Karpas-422 (cell line): ENCODE data around the gene OSBP2. TPM values are rescaled to one million over a fixed set of nuclear protein-coding genes. Genes with fewer than 3 reads are reported as not detected.

Source experiments
- DNase-seq: peaks from one replicate; pipeline ENCODE4 v3.0.0-alpha.2; 2015
- H2AFZ ChIP-seq: fragments of 200-600 bp; sonication (generic); 2 replicates; pipeline ENCODE4 v1.6.1; 2014; ENCODE audit warnings: antibody characterized with exemption, low read length, mixed read lengths
- H3K27ac ChIP-seq: fragments of 200-600 bp; sonication (generic); 2 replicates; pipeline ENCODE4 v1.5.1; 2014; ENCODE audit warnings: mild to moderate bottlenecking, low read length, moderate library complexity
- H3K27me3 ChIP-seq: fragments of 200-600 bp; sonication (generic); 2 replicates; pipeline ENCODE4 v1.6.1; 2014; ENCODE audit warnings: low read length, mixed read lengths
- H3K36me3 ChIP-seq: fragments of 200-600 bp; sonication (generic); 2 replicates; pipeline ENCODE4 v1.6.1; 2014; ENCODE audit warnings: low read length, mixed read lengths; ENCODE audit not compliant: insufficient read depth
- H3K4me1 ChIP-seq: fragments of 200-600 bp; sonication (generic); 2 replicates; pipeline ENCODE4 v1.6.1; 2014; ENCODE audit warnings: mild to moderate bottlenecking, low read length, mixed read lengths
- H3K4me2 ChIP-seq: fragments of 200-600 bp; sonication (generic); 2 replicates; pipeline ENCODE4 v1.6.1; 2014; ENCODE audit warnings: low read length, low read depth, mild to moderate bottlenecking; ENCODE audit not compliant: poor library complexity, severe bottlenecking
- H3K4me3 ChIP-seq: fragments of 200-600 bp; sonication (generic); 2 replicates; pipeline ENCODE4 v1.5.1; 2014; ENCODE audit warnings: mild to moderate bottlenecking, antibody characterized with exemption, low read length, mixed read lengths
- H3K79me2 ChIP-seq: fragments of 200-600 bp; sonication (generic); 2 replicates; pipeline ENCODE4 v1.6.1; 2014; ENCODE audit warnings: mild to moderate bottlenecking, low read length, mixed read lengths
- H3K9ac ChIP-seq: fragments of 200-600 bp; sonication (generic); 2 replicates; pipeline ENCODE4 v1.6.0; 2014; ENCODE audit warnings: low read length
- H3K9me2 ChIP-seq: fragments of 200-600 bp; sonication (generic), shearing (Covaris generic); replicated peaks from 2 replicates; pipeline ENCODE4 v1.6.0; 2014; ENCODE audit warnings: mild to moderate bottlenecking, low read length, moderate library complexity; ENCODE audit not compliant: insufficient read depth
- H3K9me3 ChIP-seq: fragments of 300-700, 200-600 bp; sonication (generic); 2 replicates; pipeline ENCODE4 v1.6.1; 2014; ENCODE audit warnings: low read length, mixed read lengths
- H4K20me1 ChIP-seq: fragments of 200-600 bp; sonication (generic); 2 replicates; pipeline ENCODE4 v1.6.1; 2014; ENCODE audit warnings: mild to moderate bottlenecking, antibody characterized with exemption, low read length, low read depth; ENCODE audit not compliant: insufficient read depth
- total RNA-seq: library from RNA; depleted of rRNA; stranded (reverse); fragments of >200 nt; shearing (Covaris generic); gene quantifications from 2 replicates; pipeline ENCODE4 v1.2.3, GENCODE V29; 2014; ENCODE audit warnings: low replicate concordance

The OSBP2 gene
- total RNA-seq, 1 experiment from 2014 or later: 0.07 TPM

- no peak overlapping the region for H3K4me2 ChIP-seq
- no peaks in the 10 kb centered on the region for H3K9me2 ChIP-seq
- no peak overlapping the region for H3K27ac ChIP-seq
- no peaks in the 10 kb centered on the region for H3K4me1 ChIP-seq
- no peaks in the 10 kb centered on the region for H4K20me1 ChIP-seq
- no peaks in the 10 kb centered on the region for H3K27me3 ChIP-seq
- DNase-seq: no peak
- no peaks in the 10 kb centered on the region for H3K9me3 ChIP-seq
- H3K4me3 ChIP-seq: no peak overlapping the region
- no peaks in the 10 kb centered on the region for H3K79me2 ChIP-seq
- H3K9ac ChIP-seq: no peak overlapping the region
- no peaks in the 10 kb centered on the region for H3K36me3 ChIP-seq
- no peak overlapping the region for H2AFZ ChIP-seq
Observed at GRCh38 chr22:30826670-30827355, 132.1 kb downstream of the OSBP2 start.

- Histone ChIP-seq H3K27me3 (no peaks in the 10 kb centered on the region), H3K36me3 (no peaks in the 10 kb centered on the region), H3K9ac (no peak overlapping the region), H3K27ac (no peak overlapping the region), H3K4me2 (no peak overlapping the region), H3K9me2 (no peaks in the 10 kb centered on the region), H3K4me1 (no peaks in the 10 kb centered on the region), H3K4me3 (no peak overlapping the region), H3K79me2 (no peaks in the 10 kb centered on the region), H2AFZ (no peak overlapping the region), H4K20me1 (no peaks in the 10 kb centered on the region), H3K9me3 (no peaks in the 10 kb centered on the region)
- no peak for DNase-seq
Observed at GRCh38 chr22:30827646-30828045, 133.0 kb downstream of the OSBP2 start.

GRCh38 chr22:30828187-30829155 lies 133.8 kb downstream of the OSBP2 start:
- Histone ChIP-seq H4K20me1 (no peaks in the 10 kb centered on the region), H3K79me2 (no peaks in the 10 kb centered on the region), H3K9ac (no peak overlapping the region), H3K4me2 (no peak overlapping the region), H3K4me1 (no peaks in the 10 kb centered on the region), H3K27me3 (no peaks in the 10 kb centered on the region), H3K27ac (no peak overlapping the region), H3K9me3 (no peaks in the 10 kb centered on the region), H3K36me3 (no peaks in the 10 kb centered on the region), H3K9me2 (no peaks in the 10 kb centered on the region), H2AFZ (no peak overlapping the region), H3K4me3 (no peak overlapping the region)
- no peak for DNase-seq

- Histone ChIP-seq H3K9me3 (no peaks in the 10 kb centered on the region), H3K9me2 (no peaks in the 10 kb centered on the region), H2AFZ (no peak overlapping the region), H3K79me2 (no peaks in the 10 kb centered on the region), H3K9ac (no peak overlapping the region), H3K36me3 (no peaks in the 10 kb centered on the region), H3K27me3 (no peaks in the 10 kb centered on the region), H3K4me3 (no peak overlapping the region), H3K27ac (no peak overlapping the region), H3K4me2 (no peak overlapping the region), H3K4me1 (no peaks in the 10 kb centered on the region), H4K20me1 (no peaks in the 10 kb centered on the region)
- no peak for DNase-seq
Observed at GRCh38 chr22:30829901-30830550, 135.4 kb downstream of the OSBP2 start.

GRCh38 chr22:30830907-30831306 lies 136.2 kb downstream of the OSBP2 start:
- Histone ChIP-seq H3K27me3 (no peaks in the 10 kb centered on the region), H3K4me1 (no peaks in the 10 kb centered on the region), H3K9me3 (no peaks in the 10 kb centered on the region), H3K36me3 (no peaks in the 10 kb centered on the region), H3K79me2 (no peaks in the 10 kb centered on the region), H2AFZ (no peak overlapping the region), H3K27ac (no peak overlapping the region), H3K9me2 (no peaks in the 10 kb centered on the region), H3K4me3 (no peak overlapping the region), H3K4me2 (no peak overlapping the region), H3K9ac (no peak overlapping the region), H4K20me1 (no peaks in the 10 kb centered on the region)
- DNase-seq: no peak

- H3K9me2 ChIP-seq: no peaks in the 10 kb centered on the region
- H3K79me2 ChIP-seq: no peaks in the 10 kb centered on the region
- no peaks in the 10 kb centered on the region for H3K36me3 ChIP-seq
- no peaks in the 10 kb centered on the region for H3K9me3 ChIP-seq
- H3K4me1 ChIP-seq: no peaks in the 10 kb centered on the region
- no peak overlapping the region for H3K4me2 ChIP-seq
- H3K27ac ChIP-seq: no peak overlapping the region
- no peak overlapping the region for H3K9ac ChIP-seq
- DNase-seq: no peak
- no peaks in the 10 kb centered on the region for H3K27me3 ChIP-seq
- no peaks in the 10 kb centered on the region for H4K20me1 ChIP-seq
- no peak overlapping the region for H2AFZ ChIP-seq
- H3K4me3 ChIP-seq: no peak overlapping the region
Observed at GRCh38 chr22:30832407-30832987, 137.8 kb downstream of the OSBP2 start.

- Histone ChIP-seq H3K27me3 (no peaks in the 10 kb centered on the region), H3K9ac (no peak overlapping the region), H3K4me2 (no peak overlapping the region), H3K9me2 (no peaks in the 10 kb centered on the region), H3K4me1 (no peaks in the 10 kb centered on the region), H4K20me1 (no peaks in the 10 kb centered on the region), H3K4me3 (no peak overlapping the region), H2AFZ (no peak overlapping the region), H3K79me2 (no peaks in the 10 kb centered on the region), H3K27ac (no peak overlapping the region), H3K9me3 (no peaks in the 10 kb centered on the region), H3K36me3 (no peaks in the 10 kb centered on the region)
- DNase-seq: no peak
Observed at GRCh38 chr22:30833322-30833721, 138.6 kb downstream of the OSBP2 start.

- Histone ChIP-seq H3K9ac (no peak overlapping the region), H2AFZ (no peak overlapping the region), H3K27me3 (no peaks in the 10 kb centered on the region), H3K4me2 (no peak overlapping the region), H3K4me1 (no peaks in the 10 kb centered on the region), H3K9me3 (no peaks in the 10 kb centered on the region), H3K36me3 (no peaks in the 10 kb centered on the region), H3K9me2 (no peaks in the 10 kb centered on the region), H3K4me3 (no peak overlapping the region), H3K27ac (no peak overlapping the region), H4K20me1 (no peaks in the 10 kb centered on the region), H3K79me2 (no peaks in the 10 kb centered on the region)
- no peak for DNase-seq
Observed at GRCh38 chr22:30837531-30837930, 142.9 kb downstream of the OSBP2 start.
